GM23338 (cell line): Measurements from ENCODE around the gene FBXW7.

Experiments used
- CREB1 ChIP-seq: fragments of 250-450 bp; sonication (Bioruptor Pico); IDR thresholded peaks from 2 replicates; pipeline ENCODE4 v1.5.0; 2020; ENCODE audit warnings: low read depth, mild to moderate bottlenecking, moderate library complexity
- EZH2 ChIP-seq: fragments of 200-600 bp; sonication (generic); IDR thresholded peaks from one replicate; pipeline ENCODE4 v1.8.0; 2017; ENCODE audit warnings: antibody characterized with exemption, mild to moderate bottlenecking, low read depth; ENCODE audit not compliant: unreplicated experiment
- JUNB ChIP-seq: IDR thresholded peaks from one replicate; pipeline ENCODE4 v1.6.1; 2016; ENCODE audit warnings: antibody characterized with exemption; ENCODE audit not compliant: unreplicated experiment
- POLR2AphosphoS5 ChIP-seq: IDR thresholded peaks from 2 replicates; pipeline ENCODE4 v1.6.1; 2016; ENCODE audit warnings: antibody characterized with exemption, low read depth
- TF ChIP-seq, protein P1 (sequence below), 2 experiments: fragments of 200-600 bp in 1 of 2; sonication (generic) in 1 of 2; conservative IDR thresholded peaks; 2 replicates each; pipeline versions ENCODE4 v1.5.1 to v1.6.1; 2016 to 2017; ENCODE audit warnings: antibody characterized with exemption in 2 of 2, low read depth in 2 of 2, mild to moderate bottlenecking in 2 of 2, moderate library complexity in 1 of 2
- TF ChIP-seq, protein P2 (sequence below): IDR thresholded peaks from one replicate; pipeline ENCODE4 v1.6.1; 2018; ENCODE audit warnings: antibody characterized with exemption; ENCODE audit not compliant: unreplicated experiment
- TF ChIP-seq, protein P3 (sequence below): IDR thresholded peaks from 2 replicates; pipeline ENCODE4 v1.6.1; 2016; ENCODE audit warnings: antibody characterized with exemption

DNA sequence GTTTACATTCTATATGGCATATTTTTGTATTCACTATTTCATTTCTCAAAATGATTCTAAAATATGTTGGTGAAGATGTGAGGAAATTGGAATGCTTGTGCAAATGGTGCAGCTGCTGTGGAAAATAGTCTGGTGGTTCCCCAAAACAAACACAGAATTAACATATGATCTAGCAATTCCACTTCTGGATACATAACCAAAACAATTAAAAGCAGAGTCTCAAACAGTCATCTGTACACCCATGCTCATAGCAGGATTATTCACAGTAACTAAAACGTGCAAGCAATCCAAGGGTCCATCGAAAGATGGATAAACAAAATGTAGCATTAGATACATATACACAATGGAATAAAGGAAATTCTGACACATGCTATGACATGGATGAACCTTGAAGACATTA is 204.8 kb downstream of the FBXW7 start:
- no peak for TF ChIP-seq JUNB
- TF ChIP-seq, protein P1, sequence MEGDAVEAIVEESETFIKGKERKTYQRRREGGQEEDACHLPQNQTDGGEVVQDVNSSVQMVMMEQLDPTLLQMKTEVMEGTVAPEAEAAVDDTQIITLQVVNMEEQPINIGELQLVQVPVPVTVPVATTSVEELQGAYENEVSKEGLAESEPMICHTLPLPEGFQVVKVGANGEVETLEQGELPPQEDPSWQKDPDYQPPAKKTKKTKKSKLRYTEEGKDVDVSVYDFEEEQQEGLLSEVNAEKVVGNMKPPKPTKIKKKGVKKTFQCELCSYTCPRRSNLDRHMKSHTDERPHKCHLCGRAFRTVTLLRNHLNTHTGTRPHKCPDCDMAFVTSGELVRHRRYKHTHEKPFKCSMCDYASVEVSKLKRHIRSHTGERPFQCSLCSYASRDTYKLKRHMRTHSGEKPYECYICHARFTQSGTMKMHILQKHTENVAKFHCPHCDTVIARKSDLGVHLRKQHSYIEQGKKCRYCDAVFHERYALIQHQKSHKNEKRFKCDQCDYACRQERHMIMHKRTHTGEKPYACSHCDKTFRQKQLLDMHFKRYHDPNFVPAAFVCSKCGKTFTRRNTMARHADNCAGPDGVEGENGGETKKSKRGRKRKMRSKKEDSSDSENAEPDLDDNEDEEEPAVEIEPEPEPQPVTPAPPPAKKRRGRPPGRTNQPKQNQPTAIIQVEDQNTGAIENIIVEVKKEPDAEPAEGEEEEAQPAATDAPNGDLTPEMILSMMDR (conservative IDR thresholded peaks at IDR 0.05; ENCODE audit: low read depth in 2 of 2), result no peak
- TF ChIP-seq POLR2AphosphoS5, result no peak
- TF ChIP-seq, protein P2, sequence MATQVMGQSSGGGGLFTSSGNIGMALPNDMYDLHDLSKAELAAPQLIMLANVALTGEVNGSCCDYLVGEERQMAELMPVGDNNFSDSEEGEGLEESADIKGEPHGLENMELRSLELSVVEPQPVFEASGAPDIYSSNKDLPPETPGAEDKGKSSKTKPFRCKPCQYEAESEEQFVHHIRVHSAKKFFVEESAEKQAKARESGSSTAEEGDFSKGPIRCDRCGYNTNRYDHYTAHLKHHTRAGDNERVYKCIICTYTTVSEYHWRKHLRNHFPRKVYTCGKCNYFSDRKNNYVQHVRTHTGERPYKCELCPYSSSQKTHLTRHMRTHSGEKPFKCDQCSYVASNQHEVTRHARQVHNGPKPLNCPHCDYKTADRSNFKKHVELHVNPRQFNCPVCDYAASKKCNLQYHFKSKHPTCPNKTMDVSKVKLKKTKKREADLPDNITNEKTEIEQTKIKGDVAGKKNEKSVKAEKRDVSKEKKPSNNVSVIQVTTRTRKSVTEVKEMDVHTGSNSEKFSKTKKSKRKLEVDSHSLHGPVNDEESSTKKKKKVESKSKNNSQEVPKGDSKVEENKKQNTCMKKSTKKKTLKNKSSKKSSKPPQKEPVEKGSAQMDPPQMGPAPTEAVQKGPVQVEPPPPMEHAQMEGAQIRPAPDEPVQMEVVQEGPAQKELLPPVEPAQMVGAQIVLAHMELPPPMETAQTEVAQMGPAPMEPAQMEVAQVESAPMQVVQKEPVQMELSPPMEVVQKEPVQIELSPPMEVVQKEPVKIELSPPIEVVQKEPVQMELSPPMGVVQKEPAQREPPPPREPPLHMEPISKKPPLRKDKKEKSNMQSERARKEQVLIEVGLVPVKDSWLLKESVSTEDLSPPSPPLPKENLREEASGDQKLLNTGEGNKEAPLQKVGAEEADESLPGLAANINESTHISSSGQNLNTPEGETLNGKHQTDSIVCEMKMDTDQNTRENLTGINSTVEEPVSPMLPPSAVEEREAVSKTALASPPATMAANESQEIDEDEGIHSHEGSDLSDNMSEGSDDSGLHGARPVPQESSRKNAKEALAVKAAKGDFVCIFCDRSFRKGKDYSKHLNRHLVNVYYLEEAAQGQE, result no peak
- TF ChIP-seq, protein P3, sequence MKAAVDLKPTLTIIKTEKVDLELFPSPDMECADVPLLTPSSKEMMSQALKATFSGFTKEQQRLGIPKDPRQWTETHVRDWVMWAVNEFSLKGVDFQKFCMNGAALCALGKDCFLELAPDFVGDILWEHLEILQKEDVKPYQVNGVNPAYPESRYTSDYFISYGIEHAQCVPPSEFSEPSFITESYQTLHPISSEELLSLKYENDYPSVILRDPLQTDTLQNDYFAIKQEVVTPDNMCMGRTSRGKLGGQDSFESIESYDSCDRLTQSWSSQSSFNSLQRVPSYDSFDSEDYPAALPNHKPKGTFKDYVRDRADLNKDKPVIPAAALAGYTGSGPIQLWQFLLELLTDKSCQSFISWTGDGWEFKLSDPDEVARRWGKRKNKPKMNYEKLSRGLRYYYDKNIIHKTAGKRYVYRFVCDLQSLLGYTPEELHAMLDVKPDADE, result no peak
- no peak for TF ChIP-seq EZH2
- TF ChIP-seq CREB1 (CRISPR knock-in tag), result no peak
